ENCODE data around the gene HEBP1.

DNA sequence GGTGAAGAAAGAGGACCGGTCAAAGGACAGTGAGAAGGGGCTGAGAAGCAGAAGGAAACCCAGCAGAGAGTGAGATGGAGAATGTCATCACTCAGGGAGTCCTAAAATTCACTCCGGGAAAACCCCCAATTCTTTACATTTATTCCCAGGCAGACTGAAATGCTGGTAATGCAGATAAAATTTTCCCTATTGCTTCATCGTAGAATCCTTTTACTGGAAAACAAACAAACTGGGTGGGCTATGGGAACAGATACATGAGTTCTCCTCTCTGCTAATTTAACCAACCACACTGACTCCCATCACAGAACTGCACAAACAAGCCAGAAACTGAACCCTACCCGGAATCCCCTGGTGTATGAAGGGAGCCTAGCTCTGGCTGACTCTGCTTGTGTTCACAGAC is 20.9 kb downstream of the HEBP1 start:
- TF ChIP-seq, protein P1, sequence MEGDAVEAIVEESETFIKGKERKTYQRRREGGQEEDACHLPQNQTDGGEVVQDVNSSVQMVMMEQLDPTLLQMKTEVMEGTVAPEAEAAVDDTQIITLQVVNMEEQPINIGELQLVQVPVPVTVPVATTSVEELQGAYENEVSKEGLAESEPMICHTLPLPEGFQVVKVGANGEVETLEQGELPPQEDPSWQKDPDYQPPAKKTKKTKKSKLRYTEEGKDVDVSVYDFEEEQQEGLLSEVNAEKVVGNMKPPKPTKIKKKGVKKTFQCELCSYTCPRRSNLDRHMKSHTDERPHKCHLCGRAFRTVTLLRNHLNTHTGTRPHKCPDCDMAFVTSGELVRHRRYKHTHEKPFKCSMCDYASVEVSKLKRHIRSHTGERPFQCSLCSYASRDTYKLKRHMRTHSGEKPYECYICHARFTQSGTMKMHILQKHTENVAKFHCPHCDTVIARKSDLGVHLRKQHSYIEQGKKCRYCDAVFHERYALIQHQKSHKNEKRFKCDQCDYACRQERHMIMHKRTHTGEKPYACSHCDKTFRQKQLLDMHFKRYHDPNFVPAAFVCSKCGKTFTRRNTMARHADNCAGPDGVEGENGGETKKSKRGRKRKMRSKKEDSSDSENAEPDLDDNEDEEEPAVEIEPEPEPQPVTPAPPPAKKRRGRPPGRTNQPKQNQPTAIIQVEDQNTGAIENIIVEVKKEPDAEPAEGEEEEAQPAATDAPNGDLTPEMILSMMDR (IDR thresholded peaks at IDR 0.05; ENCODE audit: insufficient read depth, low read depth, low read length): no peak
- TF ChIP-seq EZH2 (IDR thresholded peaks at IDR 0.05; ENCODE audit: insufficient read depth, low read length): no peak

Data from astrocyte (in vitro differentiated cells and primary cell).